DND-41 (cell line): ENCODE results near the gene SEL1L.

ENCODE experiments used
- EZH2 ChIP-seq: IDR thresholded peaks from 3 replicates; pipeline ENCODE4 v1.6.1; 2012; ENCODE audit warnings: borderline replicate concordance, low read depth, mild to moderate bottlenecking, moderate library complexity, low read length, inconsistent platforms; ENCODE audit not compliant: severe bottlenecking
- TF ChIP-seq, protein P1 (sequence below): IDR thresholded peaks from 2 replicates; pipeline ENCODE4 v1.5.1; 2012; ENCODE audit warnings: borderline replicate concordance, low read length, moderate library complexity, mild to moderate bottlenecking; ENCODE audit not compliant: poor library complexity, severe bottlenecking; ENCODE audit errors: extremely low read depth

DNA sequence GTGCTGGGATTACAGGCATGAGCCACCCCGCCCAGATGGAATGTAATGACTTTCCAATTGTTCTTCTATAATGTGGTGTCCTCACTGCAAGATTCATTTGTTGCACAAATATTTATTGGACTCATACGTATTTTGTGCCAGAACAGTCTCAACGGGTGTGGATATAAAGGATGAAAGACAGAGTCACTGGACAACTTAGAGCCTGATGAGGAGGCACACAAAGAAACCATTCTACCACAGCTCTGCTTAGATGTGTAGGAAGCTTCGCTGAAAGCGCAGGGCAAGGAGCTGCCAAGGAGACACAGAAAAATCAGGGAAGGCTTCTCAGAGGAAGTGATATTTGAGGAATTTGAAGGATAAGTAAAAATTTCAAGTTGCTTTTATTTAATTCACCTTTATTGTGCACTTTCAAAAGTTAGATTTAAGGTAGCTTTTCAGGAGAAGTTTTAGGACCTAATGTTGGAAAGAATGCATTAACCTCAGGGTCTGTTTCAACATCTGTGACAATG lies 92.0 kb downstream of the SEL1L start:
- TF ChIP-seq, protein P1, sequence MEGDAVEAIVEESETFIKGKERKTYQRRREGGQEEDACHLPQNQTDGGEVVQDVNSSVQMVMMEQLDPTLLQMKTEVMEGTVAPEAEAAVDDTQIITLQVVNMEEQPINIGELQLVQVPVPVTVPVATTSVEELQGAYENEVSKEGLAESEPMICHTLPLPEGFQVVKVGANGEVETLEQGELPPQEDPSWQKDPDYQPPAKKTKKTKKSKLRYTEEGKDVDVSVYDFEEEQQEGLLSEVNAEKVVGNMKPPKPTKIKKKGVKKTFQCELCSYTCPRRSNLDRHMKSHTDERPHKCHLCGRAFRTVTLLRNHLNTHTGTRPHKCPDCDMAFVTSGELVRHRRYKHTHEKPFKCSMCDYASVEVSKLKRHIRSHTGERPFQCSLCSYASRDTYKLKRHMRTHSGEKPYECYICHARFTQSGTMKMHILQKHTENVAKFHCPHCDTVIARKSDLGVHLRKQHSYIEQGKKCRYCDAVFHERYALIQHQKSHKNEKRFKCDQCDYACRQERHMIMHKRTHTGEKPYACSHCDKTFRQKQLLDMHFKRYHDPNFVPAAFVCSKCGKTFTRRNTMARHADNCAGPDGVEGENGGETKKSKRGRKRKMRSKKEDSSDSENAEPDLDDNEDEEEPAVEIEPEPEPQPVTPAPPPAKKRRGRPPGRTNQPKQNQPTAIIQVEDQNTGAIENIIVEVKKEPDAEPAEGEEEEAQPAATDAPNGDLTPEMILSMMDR = no peak
- no peak for TF ChIP-seq EZH2
